Body of pancreas (tissue), 4 donors: ENCODE data around the gene GALR2.

Source experiments
- POLR2A ChIP-seq, 3 donors: fragments of 450-650 bp; IDR thresholded peaks; one replicate each; pipeline ENCODE4 v1.6.1; 2016; ENCODE audit warnings: antibody characterized with exemption in 3 of 3, mild to moderate bottlenecking in 2 of 3
- TF ChIP-seq, protein P1 (sequence below), 7 experiments: fragments of 450-650 bp in 4 of 7; fragments of 200-600 bp in 3 of 7; sonication (generic) in 3 of 7; IDR thresholded peaks; one replicate each; pipeline ENCODE4 v1.5.1; 2016 to 2019; ENCODE audit warnings: antibody characterized with exemption in 7 of 7

- TF ChIP-seq, protein P1, sequence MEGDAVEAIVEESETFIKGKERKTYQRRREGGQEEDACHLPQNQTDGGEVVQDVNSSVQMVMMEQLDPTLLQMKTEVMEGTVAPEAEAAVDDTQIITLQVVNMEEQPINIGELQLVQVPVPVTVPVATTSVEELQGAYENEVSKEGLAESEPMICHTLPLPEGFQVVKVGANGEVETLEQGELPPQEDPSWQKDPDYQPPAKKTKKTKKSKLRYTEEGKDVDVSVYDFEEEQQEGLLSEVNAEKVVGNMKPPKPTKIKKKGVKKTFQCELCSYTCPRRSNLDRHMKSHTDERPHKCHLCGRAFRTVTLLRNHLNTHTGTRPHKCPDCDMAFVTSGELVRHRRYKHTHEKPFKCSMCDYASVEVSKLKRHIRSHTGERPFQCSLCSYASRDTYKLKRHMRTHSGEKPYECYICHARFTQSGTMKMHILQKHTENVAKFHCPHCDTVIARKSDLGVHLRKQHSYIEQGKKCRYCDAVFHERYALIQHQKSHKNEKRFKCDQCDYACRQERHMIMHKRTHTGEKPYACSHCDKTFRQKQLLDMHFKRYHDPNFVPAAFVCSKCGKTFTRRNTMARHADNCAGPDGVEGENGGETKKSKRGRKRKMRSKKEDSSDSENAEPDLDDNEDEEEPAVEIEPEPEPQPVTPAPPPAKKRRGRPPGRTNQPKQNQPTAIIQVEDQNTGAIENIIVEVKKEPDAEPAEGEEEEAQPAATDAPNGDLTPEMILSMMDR (IDR thresholded peaks at IDR 0.05): no peak
- TF ChIP-seq POLR2A (IDR thresholded peaks at IDR 0.05): no peak
Measured at GRCh38 chr17:76123191-76123499, 48.6 kb downstream of the GALR2 start.
